Measurements from ENCODE around the gene COL4A2.

COL4A2 gene

GRCh38 chr13:110466266-110466915, 159.3 kb downstream of the COL4A2 start:
- no peak overlapping the region for H3K4me3 ChIP-seq (ENCODE audit: insufficient read depth, low read depth, low read length, poor library complexity, severe bottlenecking)

DNA sequence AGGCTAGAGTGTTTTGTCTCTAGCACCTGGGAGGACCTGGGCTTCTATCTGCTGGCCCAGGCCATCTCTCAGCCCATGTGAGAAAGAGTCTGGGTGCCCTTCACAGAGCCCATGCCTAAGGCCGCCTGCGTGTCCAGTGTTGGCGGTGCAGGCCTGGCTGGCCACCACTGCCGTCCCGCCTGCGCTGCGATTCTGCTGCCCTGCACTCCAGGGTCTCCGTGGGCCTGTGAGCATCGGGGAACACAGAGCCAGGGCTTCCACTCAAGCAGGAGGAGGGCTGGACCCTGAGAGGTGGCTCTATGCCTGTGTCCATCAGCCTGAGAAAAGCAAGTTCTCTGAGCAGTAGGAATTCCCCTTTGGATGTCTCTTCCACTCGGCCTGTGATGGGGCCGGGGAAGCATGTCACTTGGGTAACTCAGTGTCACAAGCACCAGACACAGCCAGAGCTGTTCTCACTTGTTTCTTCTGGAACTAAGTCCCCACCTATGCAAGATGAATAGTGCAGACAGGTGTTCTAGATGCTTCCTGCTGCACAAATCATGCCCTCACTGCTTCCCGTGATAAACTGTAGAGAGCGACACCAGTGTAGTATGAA, 160.5 kb downstream of the COL4A2 start:
- no peaks in the 10 kb centered on the region for H3K27me3 ChIP-seq (replicated peaks; ENCODE audit: control insufficient read depth, insufficient read depth, low read length, poor library complexity, severe bottlenecking)
- no peak for DNase-seq
- no peak overlapping the region for H3K4me3 ChIP-seq (ENCODE audit: insufficient read depth, low read depth, low read length, poor library complexity, severe bottlenecking)
- no peaks in the 10 kb centered on the region for H3K36me3 ChIP-seq (ENCODE audit: control insufficient read depth, insufficient read depth, low read length)
- H3K9me3 ChIP-seq (ENCODE audit: control insufficient read depth, low read length), result no peaks in the 10 kb centered on the region
- H3K27ac ChIP-seq (ENCODE audit: insufficient read depth, low read length, poor library complexity, severe bottlenecking), result no peak overlapping the region
- H3K4me1 ChIP-seq (ENCODE audit: control insufficient read depth, insufficient read depth, low read length, poor library complexity, severe bottlenecking), result no peaks in the 10 kb centered on the region

More at GRCh38 chr13:110466266-110466915, 159.3 kb downstream of the COL4A2 start:
- no peaks in the 10 kb centered on the region for H3K9me3 ChIP-seq (ENCODE audit: control insufficient read depth, low read length)
- H3K27me3 ChIP-seq (replicated peaks; ENCODE audit: control insufficient read depth, insufficient read depth, low read length, poor library complexity, severe bottlenecking), result no peaks in the 10 kb centered on the region
- H3K27ac ChIP-seq (ENCODE audit: insufficient read depth, low read length, poor library complexity, severe bottlenecking), result no peak overlapping the region
- no peak for DNase-seq
- no peaks in the 10 kb centered on the region for H3K36me3 ChIP-seq (ENCODE audit: control insufficient read depth, insufficient read depth, low read length)
- no peaks in the 10 kb centered on the region for H3K4me1 ChIP-seq (ENCODE audit: control insufficient read depth, insufficient read depth, low read length, poor library complexity, severe bottlenecking)

DNA sequence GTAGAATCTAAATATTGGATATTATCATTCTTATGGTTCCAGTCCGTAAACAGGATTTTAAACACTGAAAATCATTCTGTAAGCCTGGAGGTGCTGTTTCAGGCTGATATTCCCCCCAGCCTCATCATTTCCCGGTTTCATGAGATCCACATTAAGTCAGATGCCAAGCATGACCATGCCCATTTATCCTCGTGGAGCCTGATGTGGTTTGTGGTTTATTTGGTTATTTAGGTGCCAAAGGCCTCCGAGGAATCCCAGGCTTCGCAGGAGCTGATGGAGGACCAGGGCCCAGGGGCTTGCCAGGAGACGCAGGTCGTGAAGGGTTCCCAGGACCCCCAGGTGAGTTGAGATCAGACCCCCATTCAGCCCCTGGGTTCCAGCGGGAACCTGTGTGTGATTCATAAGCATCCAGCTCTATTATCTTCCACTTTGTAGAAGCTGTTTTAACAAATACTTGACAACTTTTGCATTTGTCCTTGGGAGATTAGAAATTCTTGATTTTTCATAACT, 162.0 kb downstream of the COL4A2 start:
- DNase-seq, result no peak

DNA sequence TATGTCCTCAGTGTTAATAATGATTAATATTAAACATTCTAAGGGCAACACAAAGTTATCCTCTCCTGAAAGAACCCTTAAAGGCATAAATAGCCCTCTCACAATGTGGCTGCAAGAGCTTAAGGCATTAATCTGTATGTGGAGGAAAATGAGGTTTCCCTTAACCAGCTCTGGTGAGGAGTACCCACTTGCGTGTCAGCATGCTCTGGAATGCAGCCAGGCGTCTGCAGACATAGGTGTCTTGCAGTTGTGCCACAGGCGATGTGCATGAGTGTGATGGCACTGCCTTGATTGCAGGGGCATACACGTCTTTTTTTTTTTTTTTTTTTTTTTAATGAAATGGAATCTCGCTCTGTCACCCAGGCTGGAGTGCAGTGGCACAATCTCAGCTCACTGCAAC, 162.5 kb downstream of the COL4A2 start:
- Histone ChIP-seq H3K27ac (ENCODE audit: insufficient read depth, low read length, poor library complexity, severe bottlenecking) (no peak overlapping the region), H3K4me3 (ENCODE audit: insufficient read depth, low read depth, low read length, poor library complexity, severe bottlenecking) (no peak overlapping the region), H3K27me3 (replicated peaks; ENCODE audit: control insufficient read depth, insufficient read depth, low read length, poor library complexity, severe bottlenecking) (no peaks in the 10 kb centered on the region), H3K36me3 (ENCODE audit: control insufficient read depth, insufficient read depth, low read length) (no peaks in the 10 kb centered on the region), H3K9me3 (ENCODE audit: control insufficient read depth, low read length) (no peaks in the 10 kb centered on the region), H3K4me1 (ENCODE audit: control insufficient read depth, insufficient read depth, low read length, poor library complexity, severe bottlenecking) (no peaks in the 10 kb centered on the region)
- DNase-seq, result no peak

More for the DNA sequence above, 162.0 kb downstream of the COL4A2 start:
- no peak overlapping the region for H3K4me3 ChIP-seq (ENCODE audit: insufficient read depth, low read depth, low read length, poor library complexity, severe bottlenecking)
- H3K36me3 ChIP-seq (ENCODE audit: control insufficient read depth, insufficient read depth, low read length), result no peaks in the 10 kb centered on the region
- H3K9me3 ChIP-seq (ENCODE audit: control insufficient read depth, low read length), result no peaks in the 10 kb centered on the region
- no peaks in the 10 kb centered on the region for H3K27me3 ChIP-seq (replicated peaks; ENCODE audit: control insufficient read depth, insufficient read depth, low read length, poor library complexity, severe bottlenecking)
- no peaks in the 10 kb centered on the region for H3K4me1 ChIP-seq (ENCODE audit: control insufficient read depth, insufficient read depth, low read length, poor library complexity, severe bottlenecking)
- no peak overlapping the region for H3K27ac ChIP-seq (ENCODE audit: insufficient read depth, low read length, poor library complexity, severe bottlenecking)

- Histone ChIP-seq H3K36me3 (ENCODE audit: control insufficient read depth, insufficient read depth, low read length) (no peaks in the 10 kb centered on the region), H3K4me1 (ENCODE audit: control insufficient read depth, insufficient read depth, low read length, poor library complexity, severe bottlenecking) (no peaks in the 10 kb centered on the region), H3K4me3 (ENCODE audit: insufficient read depth, low read depth, low read length, poor library complexity, severe bottlenecking) (no peak overlapping the region), H3K27ac (ENCODE audit: insufficient read depth, low read length, poor library complexity, severe bottlenecking) (no peak overlapping the region), H3K9me3 (ENCODE audit: control insufficient read depth, low read length) (no peaks in the 10 kb centered on the region), H3K27me3 (replicated peaks; ENCODE audit: control insufficient read depth, insufficient read depth, low read length, poor library complexity, severe bottlenecking) (no peaks in the 10 kb centered on the region)
- DNase-seq, result no peak
Measured at GRCh38 chr13:110470272-110471009, 163.4 kb downstream of the COL4A2 start.

DNA sequence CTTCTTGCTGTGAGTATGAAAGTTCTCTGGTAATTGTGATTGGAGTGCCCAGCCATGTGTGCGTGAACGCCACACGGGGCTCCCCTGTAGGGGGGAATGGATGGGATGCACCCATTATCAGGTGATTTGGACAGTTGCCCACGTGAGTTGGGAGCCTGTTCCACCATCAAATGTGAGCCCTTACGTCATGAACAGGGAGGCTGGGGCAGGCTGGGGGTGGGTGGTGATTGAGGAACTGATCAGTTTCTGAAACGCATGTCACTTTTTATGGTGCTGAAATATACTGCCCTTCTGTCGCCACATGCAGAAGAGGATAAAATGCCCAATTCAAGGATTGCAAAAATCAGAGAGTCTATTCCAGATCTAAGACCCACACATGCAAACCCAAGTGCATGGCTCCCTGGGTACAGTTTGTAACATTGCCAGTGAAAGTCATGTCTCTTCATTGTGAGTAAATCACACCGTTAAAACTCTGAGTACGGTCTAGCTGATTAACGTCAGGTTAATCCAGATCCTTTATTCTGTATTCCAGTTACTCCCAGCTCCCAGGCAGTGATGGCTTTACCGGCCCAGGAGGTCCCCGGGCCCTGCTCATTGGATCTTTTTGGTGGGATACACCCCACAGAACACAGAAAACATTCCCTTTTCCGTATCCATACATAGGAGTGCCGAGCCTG, 164.2 kb downstream of the COL4A2 start:
- Histone ChIP-seq H3K4me1 (ENCODE audit: control insufficient read depth, insufficient read depth, low read length, poor library complexity, severe bottlenecking) (no peaks in the 10 kb centered on the region), H3K27ac (ENCODE audit: insufficient read depth, low read length, poor library complexity, severe bottlenecking) (no peak overlapping the region), H3K36me3 (ENCODE audit: control insufficient read depth, insufficient read depth, low read length) (no peaks in the 10 kb centered on the region), H3K27me3 (replicated peaks; ENCODE audit: control insufficient read depth, insufficient read depth, low read length, poor library complexity, severe bottlenecking) (no peaks in the 10 kb centered on the region), H3K4me3 (ENCODE audit: insufficient read depth, low read depth, low read length, poor library complexity, severe bottlenecking) (no peak overlapping the region), H3K9me3 (ENCODE audit: control insufficient read depth, low read length) (no peaks in the 10 kb centered on the region)
- DNase-seq, result no peak

DNA sequence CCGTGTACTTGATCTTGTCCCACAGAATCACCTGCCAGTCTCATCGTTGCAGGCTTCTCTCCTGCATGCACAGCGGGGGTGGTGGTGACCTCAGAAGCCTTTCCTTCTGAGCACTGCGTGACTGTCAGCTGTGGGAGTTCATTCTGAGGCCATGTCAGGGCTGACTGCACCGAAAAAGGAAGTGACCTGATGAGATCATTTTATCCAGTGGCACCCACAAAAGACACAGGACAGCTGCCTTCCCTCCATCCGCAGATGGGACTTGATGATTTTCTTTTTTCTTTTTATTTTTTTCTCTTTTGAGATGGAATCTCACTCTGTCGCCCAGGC, 164.7 kb downstream of the COL4A2 start:
- Histone ChIP-seq H3K4me3 (ENCODE audit: insufficient read depth, low read depth, low read length, poor library complexity, severe bottlenecking) (no peak overlapping the region), H3K36me3 (ENCODE audit: control insufficient read depth, insufficient read depth, low read length) (no peaks in the 10 kb centered on the region), H3K4me1 (ENCODE audit: control insufficient read depth, insufficient read depth, low read length, poor library complexity, severe bottlenecking) (no peaks in the 10 kb centered on the region), H3K27ac (ENCODE audit: insufficient read depth, low read length, poor library complexity, severe bottlenecking) (no peak overlapping the region), H3K27me3 (replicated peaks; ENCODE audit: control insufficient read depth, insufficient read depth, low read length, poor library complexity, severe bottlenecking) (no peaks in the 10 kb centered on the region), H3K9me3 (ENCODE audit: control insufficient read depth, low read length) (no peaks in the 10 kb centered on the region)
- no peak for DNase-seq

DNA sequence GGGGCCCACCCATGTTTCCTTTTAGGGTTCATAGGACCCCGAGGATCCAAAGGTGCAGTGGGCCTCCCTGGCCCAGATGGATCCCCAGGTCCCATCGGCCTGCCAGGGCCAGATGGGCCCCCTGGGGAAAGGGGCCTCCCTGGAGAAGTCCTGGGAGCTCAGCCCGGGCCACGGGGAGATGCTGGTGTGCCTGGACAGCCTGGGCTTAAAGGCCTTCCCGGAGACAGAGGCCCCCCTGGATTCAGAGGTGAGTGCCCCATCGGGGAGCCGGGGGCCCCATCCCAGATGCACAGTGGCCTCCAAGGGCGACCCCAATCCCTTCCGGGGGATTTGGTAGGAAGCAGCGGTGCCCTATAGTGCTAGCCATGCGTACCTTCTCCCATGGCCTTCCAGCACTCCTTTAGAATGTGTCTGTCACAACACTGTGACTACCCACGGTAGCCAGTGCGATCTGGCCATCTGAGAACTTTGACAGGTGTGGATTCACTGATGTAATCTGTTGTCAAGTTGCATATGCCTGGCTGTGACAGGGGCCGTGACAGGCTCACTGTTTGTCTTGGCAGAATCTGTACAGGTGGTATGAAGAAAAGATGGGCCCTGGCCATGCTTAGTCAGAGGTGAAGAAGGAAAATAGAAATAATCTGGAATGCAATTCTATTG, 165.9 kb downstream of the COL4A2 start:
- Histone ChIP-seq H3K4me1 (ENCODE audit: control insufficient read depth, insufficient read depth, low read length, poor library complexity, severe bottlenecking) (no peaks in the 10 kb centered on the region), H3K27me3 (replicated peaks; ENCODE audit: control insufficient read depth, insufficient read depth, low read length, poor library complexity, severe bottlenecking) (no peaks in the 10 kb centered on the region), H3K36me3 (ENCODE audit: control insufficient read depth, insufficient read depth, low read length) (no peaks in the 10 kb centered on the region), H3K4me3 (ENCODE audit: insufficient read depth, low read depth, low read length, poor library complexity, severe bottlenecking) (no peak overlapping the region), H3K9me3 (ENCODE audit: control insufficient read depth, low read length) (no peaks in the 10 kb centered on the region), H3K27ac (ENCODE audit: insufficient read depth, low read length, poor library complexity, severe bottlenecking) (no peak overlapping the region)
- no peak for DNase-seq

DNA sequence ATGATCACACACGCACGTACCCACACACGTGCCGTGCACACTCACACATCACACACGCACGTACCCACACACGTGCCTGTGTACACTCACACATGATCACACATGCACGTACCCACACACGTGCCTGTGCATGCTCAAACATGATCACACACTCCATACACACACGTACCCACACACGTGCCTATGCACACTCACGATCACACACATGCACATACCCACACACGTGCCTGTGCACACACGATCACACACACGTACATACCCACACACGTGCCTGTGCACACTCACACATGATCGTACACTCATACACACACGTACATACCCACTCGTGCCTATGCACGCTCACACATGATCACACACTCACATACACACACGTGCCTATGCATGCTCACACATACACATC, 167.6 kb downstream of the COL4A2 start:
- Histone ChIP-seq H3K27me3 (replicated peaks; ENCODE audit: control insufficient read depth, insufficient read depth, low read length, poor library complexity, severe bottlenecking) (no peaks in the 10 kb centered on the region), H3K9me3 (ENCODE audit: control insufficient read depth, low read length) (no peaks in the 10 kb centered on the region), H3K27ac (ENCODE audit: insufficient read depth, low read length, poor library complexity, severe bottlenecking) (no peak overlapping the region), H3K36me3 (ENCODE audit: control insufficient read depth, insufficient read depth, low read length) (no peaks in the 10 kb centered on the region), H3K4me1 (ENCODE audit: control insufficient read depth, insufficient read depth, low read length, poor library complexity, severe bottlenecking) (no peaks in the 10 kb centered on the region), H3K4me3 (ENCODE audit: insufficient read depth, low read depth, low read length, poor library complexity, severe bottlenecking) (no peak overlapping the region)
- no peak for DNase-seq

All from effector memory CD4-positive, alpha-beta T cell (primary cell).